ENCODE data around the gene FRMD5.

FRMD5 gene

GRCh38 chr15:43913026-43913780 is 281.9 kb downstream of the FRMD5 start:
- no peak overlapping the region for H3K4me3 ChIP-seq (ENCODE audit: low read depth, low read length)
- TF ChIP-seq CTCF (IDR thresholded peaks at IDR 0.05; ENCODE audit: low read depth, low read length, missing control alignments) = no peak
- DNase-seq (ENCODE audit: low read depth) = no peak

GRCh38 chr15:43912208-43912607 is 282.9 kb downstream of the FRMD5 start:
- no peak for TF ChIP-seq CTCF (IDR thresholded peaks at IDR 0.05; ENCODE audit: low read depth, low read length, missing control alignments)
- H3K4me3 ChIP-seq (ENCODE audit: low read depth, low read length) = no peak overlapping the region
- DNase-seq (ENCODE audit: low read depth) = no peak

GRCh38 chr15:43911235-43911781 is 283.8 kb downstream of the FRMD5 start:
- H3K4me3 ChIP-seq (ENCODE audit: low read depth, low read length) = no peak overlapping the region
- no peak for DNase-seq (ENCODE audit: low read depth)
- TF ChIP-seq CTCF (IDR thresholded peaks at IDR 0.05; ENCODE audit: low read depth, low read length, missing control alignments) = no peak

- no peak for DNase-seq (ENCODE audit: low read depth)
- H3K4me3 ChIP-seq (ENCODE audit: low read depth, low read length) = no peak overlapping the region
- no peak for TF ChIP-seq CTCF (IDR thresholded peaks at IDR 0.05; ENCODE audit: low read depth, low read length, missing control alignments)
Observed at GRCh38 chr15:43908516-43909050, 286.5 kb downstream of the FRMD5 start.

GRCh38 chr15:43905755-43906154 is 289.3 kb downstream of the FRMD5 start:
- DNase-seq (ENCODE audit: low read depth) = no peak
- H3K4me3 ChIP-seq (ENCODE audit: low read depth, low read length) = no peak overlapping the region
- TF ChIP-seq CTCF (IDR thresholded peaks at IDR 0.05; ENCODE audit: low read depth, low read length, missing control alignments) = no peak

- H3K4me3 ChIP-seq (ENCODE audit: low read depth, low read length) = no peak overlapping the region
- TF ChIP-seq CTCF (IDR thresholded peaks at IDR 0.05; ENCODE audit: low read depth, low read length, missing control alignments) = peak; percentile 79
- peak; percentile 15 for DNase-seq (ENCODE audit: low read depth)
Observed at GRCh38 chr15:43903864-43904290, 291.2 kb downstream of the FRMD5 start.

Data from GM12864 (cell line).